SK-N-SH (cell line): Measurements from ENCODE around the gene CUEDC1.

Source experiments
- GATA2 ChIP-seq: sonication (generic); formaldehyde crosslinking; IDR thresholded peaks from 2 replicates; pipeline ENCODE4 v1.5.0; 2020; ENCODE audit warnings: mild to moderate bottlenecking, missing genetic modification reagents
- MEF2A ChIP-seq: IDR thresholded peaks from 2 replicates; pipeline ENCODE4 v1.4.0; 2012; ENCODE audit warnings: low read depth, borderline replicate concordance
- NRF1 ChIP-seq: IDR thresholded peaks from 2 replicates; pipeline ENCODE4 v1.6.1; 2012; ENCODE audit warnings: low read depth, mild to moderate bottlenecking, low read length
- POLR2AphosphoS5 ChIP-seq: IDR thresholded peaks from 2 replicates; pipeline ENCODE4 v1.6.1; 2012; ENCODE audit warnings: low read depth, low read length
- SIN3A ChIP-seq: IDR thresholded peaks from 2 replicates; pipeline ENCODE4 v1.6.1; 2012; ENCODE audit warnings: low read depth, mild to moderate bottlenecking, low read length, moderate library complexity, borderline replicate concordance
- SMC3 ChIP-seq: IDR thresholded peaks from 2 replicates; pipeline ENCODE4 v1.6.1; 2012; ENCODE audit warnings: low read depth, low read length, improper control_type of control experiment
- TAF1 ChIP-seq: IDR thresholded peaks from 2 replicates; pipeline ENCODE4 v1.6.1; 2012; ENCODE audit warnings: low read depth, mild to moderate bottlenecking, low read length, moderate library complexity, borderline replicate concordance
- TF ChIP-seq, protein P1 (sequence below): fragments of 200-600 bp; sonication (generic); IDR thresholded peaks from 2 replicates; pipeline ENCODE4 v1.6.1; 2017; ENCODE audit warnings: antibody characterized with exemption, mild to moderate bottlenecking, moderate library complexity

DNA sequence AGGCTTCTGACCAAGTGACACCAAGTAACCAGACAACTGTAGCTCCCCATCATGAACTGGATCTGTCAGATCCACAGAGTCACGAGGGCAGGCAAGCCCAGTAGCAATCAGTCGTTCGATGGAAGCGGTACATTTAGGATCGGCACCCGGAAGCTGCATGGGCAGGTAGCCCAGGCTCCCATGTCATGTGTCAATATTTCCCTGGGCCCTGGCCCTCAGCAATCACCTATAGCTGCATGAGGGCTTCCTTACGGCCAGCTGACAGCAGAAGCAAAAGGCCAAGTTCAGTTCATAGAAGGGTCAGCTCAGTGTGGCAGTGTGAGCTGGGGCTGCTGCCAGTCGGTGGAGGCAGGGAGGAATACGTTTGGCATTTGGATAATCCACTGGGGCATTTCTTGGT lies 137.1 kb downstream of the CUEDC1 start:
- TF ChIP-seq TAF1 (no peak), GATA2 (no peak), NRF1 (no peak), POLR2AphosphoS5 (no peak), SIN3A (no peak), MEF2A (no peak), SMC3 (no peak)
- TF ChIP-seq, protein P1, sequence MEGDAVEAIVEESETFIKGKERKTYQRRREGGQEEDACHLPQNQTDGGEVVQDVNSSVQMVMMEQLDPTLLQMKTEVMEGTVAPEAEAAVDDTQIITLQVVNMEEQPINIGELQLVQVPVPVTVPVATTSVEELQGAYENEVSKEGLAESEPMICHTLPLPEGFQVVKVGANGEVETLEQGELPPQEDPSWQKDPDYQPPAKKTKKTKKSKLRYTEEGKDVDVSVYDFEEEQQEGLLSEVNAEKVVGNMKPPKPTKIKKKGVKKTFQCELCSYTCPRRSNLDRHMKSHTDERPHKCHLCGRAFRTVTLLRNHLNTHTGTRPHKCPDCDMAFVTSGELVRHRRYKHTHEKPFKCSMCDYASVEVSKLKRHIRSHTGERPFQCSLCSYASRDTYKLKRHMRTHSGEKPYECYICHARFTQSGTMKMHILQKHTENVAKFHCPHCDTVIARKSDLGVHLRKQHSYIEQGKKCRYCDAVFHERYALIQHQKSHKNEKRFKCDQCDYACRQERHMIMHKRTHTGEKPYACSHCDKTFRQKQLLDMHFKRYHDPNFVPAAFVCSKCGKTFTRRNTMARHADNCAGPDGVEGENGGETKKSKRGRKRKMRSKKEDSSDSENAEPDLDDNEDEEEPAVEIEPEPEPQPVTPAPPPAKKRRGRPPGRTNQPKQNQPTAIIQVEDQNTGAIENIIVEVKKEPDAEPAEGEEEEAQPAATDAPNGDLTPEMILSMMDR = no peak
